ENCODE data around the gene ARRDC4. TPM values are rescaled to one million over a fixed set of nuclear protein-coding genes. Genes with fewer than 3 reads are reported as not detected.
A peak's percentile ranks its signal among the peaks of the same experiment; 100 is the strongest.

Gene ARRDC4
- total and polyA plus RNA-seq, 2 donors (not counting 1 experiment from before 2014, with no cell fraction given) = 1.1 to 6.7 TPM

DNA sequence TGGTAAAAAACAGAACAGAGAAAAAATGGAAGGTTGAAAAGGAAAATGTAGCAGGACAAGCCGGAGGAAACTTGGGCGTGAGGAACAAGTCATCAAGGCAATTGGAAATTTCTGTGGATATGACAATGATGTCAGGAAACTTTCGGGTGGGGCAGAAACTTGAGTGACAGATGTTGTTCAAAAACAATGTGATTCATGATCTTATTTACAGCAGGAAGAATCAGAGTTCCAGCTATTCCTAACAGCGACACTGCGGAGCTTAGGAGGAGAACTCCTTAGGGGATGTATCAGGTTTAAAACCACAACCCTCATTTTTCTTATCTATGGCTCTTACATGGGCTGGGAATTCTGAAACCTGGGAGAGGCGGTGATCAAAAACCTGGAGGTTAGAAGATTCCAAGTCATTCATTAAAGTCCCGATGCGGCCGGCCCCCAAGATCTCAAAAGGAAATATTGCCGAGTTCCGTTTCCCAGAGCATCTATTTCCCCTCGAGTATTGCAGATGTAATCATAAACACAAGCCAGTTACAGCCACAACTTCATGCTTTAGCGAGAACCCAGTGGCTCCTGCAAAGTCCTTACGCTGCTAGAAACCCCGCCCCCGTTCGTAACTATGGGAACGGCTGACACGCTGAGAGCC lies 659 bp upstream of the ARRDC4 start:
- Mint-ChIP-seq H3K4me1 (peaks cover 27% of the 10 kb centered on the region), H3K9me3 (ENCODE audit: insufficient read depth) (peaks cover 6% of the 10 kb centered on the region), H3K27ac (peak overlapping the region; percentile 97), H3K4me3 (peak overlapping the region; percentile 93), H3K27me3 (peaks cover 3% of the 10 kb centered on the region)
- ATAC-seq (ENCODE audit: low read depth) (no peak), DNase-seq (no peak)
- no peaks in the 10 kb centered on the region for H4K20me1 ChIP-seq (ENCODE audit: control insufficient read depth, insufficient read depth, low read length, poor library complexity, severe bottlenecking)
- 9% methylated on average over 16 of the region's 19 CpGs for WGBS (ENCODE audit: insufficient coverage)
- H3K36me3 ChIP-seq (replicated peaks in 1 of 2; ENCODE audit: control extremely low read depth in 1 of 2, control insufficient read depth in 1 of 2, extremely low read depth in 1 of 2, insufficient read depth in 2 of 2, low read length in 1 of 2) = no peaks in the 10 kb centered on the region
- H3K79me2 ChIP-seq (ENCODE audit: control insufficient read depth, insufficient read depth, low read length) = peaks cover 5% of the 10 kb centered on the region
- peak overlapping the region; percentile 76 to 86 for H3K27ac ChIP-seq (ENCODE audit: low read length in 2 of 2)
- ChIA-PET POLR2A (no interaction called here), CTCF (no interaction called here)
- H2AFZ ChIP-seq (ENCODE audit: insufficient read depth, low read depth, low read length, poor library complexity, severe bottlenecking) = peak overlapping the region; percentile 47
- peaks cover 12 to 14% of the 10 kb centered on the region in 2 donors for H3K4me1 ChIP-seq (ENCODE audit: control insufficient read depth in 2 of 2, insufficient read depth in 2 of 2, low read length in 2 of 2)
- no peak for TF ChIP-seq EZH2 (IDR thresholded peaks at IDR 0.05; ENCODE audit: borderline replicate concordance, insufficient read depth, low read depth, low read length, poor library complexity, severe bottlenecking)
- TF ChIP-seq CTCF (IDR thresholded peaks at IDR 0.05) = no peak
- H3K4me2 ChIP-seq (replicated peaks; ENCODE audit: low read depth, low read length, poor library complexity, severe bottlenecking) = peak overlapping the region; percentile 66
- intact Hi-C loops (cut with micrococcal nuclease) = no loop called here
- peaks cover 0 to 4% (median 0%) of the 10 kb centered on the region in 3 donors for H3K9me3 ChIP-seq (ENCODE audit: control extremely low read depth in 1 of 3, control insufficient read depth in 2 of 3, insufficient read depth in 1 of 3, low read length in 2 of 3)
- H3K4me3 ChIP-seq (ENCODE audit: control extremely low read depth in 1 of 5, extremely low read depth in 1 of 5, insufficient read depth in 1 of 5, low read depth in 2 of 5, low read length in 4 of 5) = peak overlapping the region in 4 of 5 experiments; percentile 33 to 55 (median 43)
- H3K27me3 ChIP-seq (replicated peaks in 1 of 4; ENCODE audit: control extremely low read depth in 1 of 4, control insufficient read depth in 3 of 4, insufficient read depth in 4 of 4, low read length in 3 of 4) = no peaks in the 10 kb centered on the region
- H3K9ac ChIP-seq (ENCODE audit: low read length) = peak overlapping the region; percentile 50

Data from B cell (primary cell).